Mesenteric fat pad (tissue), 1 donor: Measurements from ENCODE around the gene C11orf68. TPM values are rescaled to one million over a fixed set of nuclear protein-coding genes. Genes with fewer than 3 reads are reported as not detected.
"Not testable (repeated sequence)": the region's sequence is repeated elsewhere in the genome, so short reads cannot be mapped to it uniquely, and the experiment has no call there.

Experiments
- DNase-seq: peaks from one replicate; pipeline ENCODE4 v3.0.0-alpha.2; 2020; ENCODE audit warnings: low spot score
- long read RNA-seq: library from polyadenylated mRNA; unstranded; transcript quantifications from one replicate; pipeline ENCODE4 v2.0.0, GENCODE V29; 2020
- total RNA-seq: library from RNA; stranded (reverse); fragmentation: NEBNext Ultra II Directional; extraction: Animal tissue kit (Norgen Biotek cat#: 25700); gene quantifications from one replicate; pipeline ENCODE4 v1.2.1, GENCODE V29; 2021
- donor health status: DM: yes; HTN: yes; CAD: no.

The C11orf68 gene
- total RNA-seq: 33.4 TPM
- long read RNA-seq, partial matches to known transcripts: 0 of 2 reads
- long read RNA-seq, other reads (novel, unspliced or antisense): 0 of 2 reads

- no peak for DNase-seq
Observed at GRCh38 chr11:65918211-65919140, at the start of gene C11orf68. Gene C11orf68 (minus strand): TSS chr11:65919062. CDS start chr11:65919031, 31 bp downstream.

GRCh38 chr11:65967329-65967934 lies 48.6 kb upstream of the C11orf68 start:
- no peak for DNase-seq

- no peak for DNase-seq
Observed at GRCh38 chr11:65965986-65966762, 47.3 kb upstream of the C11orf68 start.

GRCh38 chr11:65964906-65965305 lies 46.0 kb upstream of the C11orf68 start:
- DNase-seq: no peak

GRCh38 chr11:65962141-65962564 lies 43.3 kb upstream of the C11orf68 start:
- DNase-seq: no peak

GRCh38 chr11:65961267-65962140 lies 42.6 kb upstream of the C11orf68 start, which contains the start of gene SART1:
Gene SART1 (plus strand): TSS chr11:65961734. CDS start chr11:65961781, 47 bp downstream.
- DNase-seq: peak; percentile 99

- DNase-seq: no peak
Observed at GRCh38 chr11:65960824-65961266, 42.0 kb upstream of the C11orf68 start.

GRCh38 chr11:65958774-65959420 lies 40.0 kb upstream of the C11orf68 start:
- DNase-seq: no peak

- no peak for DNase-seq
Observed at GRCh38 chr11:65958291-65958690, 39.4 kb upstream of the C11orf68 start.

GRCh38 chr11:65954771-65955170 lies 35.9 kb upstream of the C11orf68 start:
- DNase-seq: no peak

- no peak for DNase-seq
Observed at GRCh38 chr11:65953471-65953870, 34.6 kb upstream of the C11orf68 start.

- DNase-seq: no peak
Observed at GRCh38 chr11:65952052-65952521, 33.2 kb upstream of the C11orf68 start.

- not testable (repeated sequence) for DNase-seq
Observed at GRCh38 chr11:65951641-65952040, 32.8 kb upstream of the C11orf68 start.

- not testable (repeated sequence) for DNase-seq
Observed at GRCh38 chr11:65950711-65951110, 31.8 kb upstream of the C11orf68 start.

- DNase-seq: no peak
Observed at GRCh38 chr11:65947603-65948125, 28.8 kb upstream of the C11orf68 start.

- no peak for DNase-seq
Observed at GRCh38 chr11:65947133-65947532, 28.3 kb upstream of the C11orf68 start.

GRCh38 chr11:65946655-65947054 lies 27.8 kb upstream of the C11orf68 start:
- no peak for DNase-seq

- DNase-seq: no peak
Observed at GRCh38 chr11:65945941-65946558, 27.2 kb upstream of the C11orf68 start.

GRCh38 chr11:65945430-65945911 lies 26.6 kb upstream of the C11orf68 start, which contains the start of gene TSGA10IP:
Gene TSGA10IP (plus strand): TSS chr11:65945480. CDS start chr11:65945676, 196 bp downstream.
- no peak for DNase-seq
